GM18505 (cell line): ENCODE measurements around the gene LPAR2.
"Not testable (repeated sequence)": the region's sequence is repeated elsewhere in the genome, so short reads cannot be mapped to it uniquely, and the experiment has no call there.

Experiments
- ATAC-seq: cut with Tn5 transposase; IDR thresholded peaks from one replicate; pipeline ENCODE4 v1.9.1; 2021; ENCODE audit not compliant: unreplicated experiment
- POLR2A ChIP-seq: IDR thresholded peaks from 4 replicates; pipeline ENCODE4 v1.6.1; 2011; ENCODE audit warnings: borderline replicate concordance; ENCODE audit not compliant: insufficient read depth, insufficient read length; ENCODE audit errors: extremely low read depth

Gene LPAR2

GRCh38 chr19:19630062-19630414 is 2.0 kb upstream of the LPAR2 start:
- ATAC-seq = no peak
- TF ChIP-seq POLR2A = no peak

- ATAC-seq = peak; percentile 13
- TF ChIP-seq POLR2A = peak; percentile 4
Observed at GRCh38 chr19:19628501-19629134, 598 bp upstream of the LPAR2 start.

DNA sequence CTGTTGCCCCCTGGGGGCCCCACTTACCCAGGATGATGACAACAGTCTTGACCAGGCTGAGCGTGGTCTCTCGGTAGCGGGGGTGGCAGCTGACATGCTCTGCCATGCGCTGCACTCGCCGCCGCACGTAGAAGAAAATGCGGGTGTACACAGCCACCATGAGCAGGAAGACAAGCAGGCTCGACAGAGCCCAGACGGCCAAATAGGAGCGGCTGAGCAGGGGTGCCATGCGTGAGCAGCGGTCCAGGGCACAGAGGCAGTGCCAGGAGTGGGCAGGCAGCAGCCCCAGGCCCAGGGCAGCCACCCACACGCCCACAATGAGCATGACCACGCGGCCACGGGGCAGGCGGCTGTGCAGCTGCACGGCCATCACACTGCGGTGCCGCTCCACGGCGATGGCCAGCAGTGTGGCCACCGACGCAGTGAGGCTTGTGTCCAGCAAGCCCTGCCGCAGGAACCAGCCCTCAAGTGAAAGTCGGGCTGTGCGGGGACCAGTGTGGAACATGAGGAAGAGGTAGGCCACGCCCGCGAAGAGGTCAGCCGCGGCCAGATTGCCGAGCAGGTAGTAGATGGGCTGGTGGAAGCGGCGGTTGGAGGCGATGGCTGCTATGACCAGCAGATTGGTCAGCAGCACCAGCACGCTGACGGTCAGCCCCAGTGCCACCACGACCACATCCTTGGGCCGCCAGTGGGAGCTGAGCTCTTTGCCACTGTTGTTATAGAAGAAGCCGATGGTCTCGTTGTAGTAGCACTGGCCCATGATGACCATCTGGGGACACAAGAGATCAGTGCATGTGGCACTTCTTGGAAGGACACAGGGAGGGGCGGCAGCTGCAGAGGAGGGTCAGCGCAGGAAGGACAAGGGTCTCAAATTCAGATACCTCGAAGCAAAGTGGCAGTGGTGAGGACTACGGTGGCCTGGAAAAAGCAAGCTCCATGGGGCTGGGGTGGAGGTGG is 1.2 kb downstream of the LPAR2 start:
- ATAC-seq = no peak
- TF ChIP-seq POLR2A = no peak

GRCh38 chr19:19624032-19624570 is 3.9 kb downstream of the LPAR2 start:
- no peak for ATAC-seq
- TF ChIP-seq POLR2A = no peak

- TF ChIP-seq POLR2A = no peak
- ATAC-seq = no peak
Observed at GRCh38 chr19:19623383-19623782, 4.6 kb downstream of the LPAR2 start.

- no peak for TF ChIP-seq POLR2A
- ATAC-seq = no peak
Observed at GRCh38 chr19:19619849-19620210, 8.2 kb downstream of the LPAR2 start.

DNA sequence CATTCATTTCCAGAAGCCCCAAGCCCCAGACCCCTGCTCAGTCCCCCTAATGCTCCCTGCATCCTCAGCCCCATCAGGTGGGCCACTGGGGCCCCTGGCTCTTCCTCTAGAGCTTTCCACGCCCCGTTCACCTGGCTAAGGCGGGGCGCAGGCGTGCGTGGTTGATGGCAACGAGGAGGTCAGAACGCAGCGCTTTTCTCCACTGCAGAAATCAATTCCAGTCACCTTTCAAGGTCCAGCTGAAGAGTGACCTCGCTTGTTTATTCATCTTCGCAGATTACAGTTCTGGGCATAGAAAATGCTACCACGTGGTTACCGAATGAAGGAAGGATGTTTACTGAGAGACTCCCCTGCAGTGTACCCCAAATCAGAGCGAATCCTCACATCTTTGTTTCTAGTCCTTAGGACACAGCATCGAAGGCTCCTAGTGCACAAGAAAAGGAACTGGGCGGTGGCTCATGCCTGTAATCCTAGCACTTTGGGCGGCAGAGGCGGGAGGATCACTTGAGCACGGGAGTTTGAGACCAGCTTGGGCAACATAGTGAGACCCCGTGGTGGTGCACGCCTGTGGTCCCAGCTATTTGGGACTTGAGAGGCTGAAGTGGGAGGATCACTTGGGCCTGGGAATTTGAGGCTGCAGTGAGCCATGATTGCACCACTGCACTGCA is 8.7 kb downstream of the LPAR2 start:
- no peak for TF ChIP-seq POLR2A

DNA sequence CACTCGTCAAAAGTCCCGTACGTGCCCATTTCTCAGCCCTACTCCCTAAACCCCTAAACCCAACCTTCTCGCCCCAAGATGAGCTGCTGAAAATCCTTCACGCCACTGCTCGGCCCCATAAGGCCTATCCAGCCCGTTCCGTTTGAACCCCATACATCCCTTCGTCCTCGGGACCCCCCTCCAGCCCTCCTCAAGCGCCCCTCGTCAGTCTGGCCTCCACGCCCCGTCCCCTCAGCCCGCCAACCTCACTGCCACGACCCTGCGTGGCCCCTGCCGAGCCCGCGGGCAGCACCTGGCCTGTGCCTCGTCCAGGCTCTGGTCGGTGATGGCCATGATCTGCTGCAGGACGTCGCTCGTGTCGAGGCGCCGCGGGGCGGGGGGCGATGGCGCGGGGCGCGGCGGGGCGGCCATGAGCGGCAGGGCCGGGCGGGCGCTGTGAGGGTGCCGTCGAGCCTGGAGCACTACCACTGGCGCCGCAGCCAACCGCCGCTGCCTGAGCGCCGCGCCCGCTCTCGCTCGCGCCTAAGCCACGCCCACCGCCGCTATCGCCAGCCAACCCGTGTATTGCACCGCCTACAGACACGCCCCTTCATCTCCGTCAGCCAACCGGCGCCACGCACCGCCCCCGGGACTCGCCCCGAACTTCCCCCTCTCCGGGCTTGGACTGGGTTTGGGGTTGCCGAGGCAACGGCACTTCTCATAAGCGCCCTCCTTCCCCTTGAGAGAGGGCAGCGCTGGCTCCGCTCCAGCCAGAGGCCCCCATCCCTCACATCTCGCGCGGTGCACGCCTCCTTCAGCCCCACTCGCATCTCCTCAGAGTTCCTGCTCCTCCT is 9.6 kb downstream of the LPAR2 start, which contains the start of gene PBX4:
Gene PBX4 (minus strand): TSS at position 469 of the 833 bp plus-strand sequence. CDS start 58 bp downstream, at position 411.
- peak; percentile 96 for ATAC-seq

More for the DNA sequence above, 8.7 kb downstream of the LPAR2 start:
- no peak for ATAC-seq

GRCh38 chr19:19615086-19615485 is 12.9 kb downstream of the LPAR2 start:
- no peak for TF ChIP-seq POLR2A

More for the DNA sequence above, 9.6 kb downstream of the LPAR2 start, which contains the start of gene PBX4:
- TF ChIP-seq POLR2A = peak; percentile 56

DNA sequence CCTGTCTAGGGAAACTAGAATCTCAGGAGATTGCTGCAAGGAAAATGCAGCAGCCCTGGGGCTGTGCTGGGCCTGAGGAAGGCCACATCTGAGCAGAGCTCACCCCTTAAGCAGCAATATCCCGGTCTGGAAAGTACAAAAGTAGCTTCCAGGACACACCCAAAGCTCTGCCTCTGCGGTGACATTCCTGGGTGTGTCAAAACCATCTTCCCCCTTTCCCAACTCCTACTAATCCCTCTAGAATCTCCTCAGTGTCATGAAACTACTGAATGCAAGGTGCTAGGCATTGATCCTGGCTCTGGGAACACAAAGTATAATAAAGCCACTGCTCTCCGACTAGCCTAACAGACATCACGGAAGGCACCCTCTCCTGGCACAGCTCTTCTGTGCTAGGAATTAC is 14.5 kb downstream of the LPAR2 start:
- ATAC-seq = no peak
- TF ChIP-seq POLR2A = no peak

More at GRCh38 chr19:19615086-19615485, 12.9 kb downstream of the LPAR2 start:
- ATAC-seq = no peak

- no peak for TF ChIP-seq POLR2A
- ATAC-seq = no peak
Observed at GRCh38 chr19:19610376-19611202, 17.4 kb downstream of the LPAR2 start.

DNA sequence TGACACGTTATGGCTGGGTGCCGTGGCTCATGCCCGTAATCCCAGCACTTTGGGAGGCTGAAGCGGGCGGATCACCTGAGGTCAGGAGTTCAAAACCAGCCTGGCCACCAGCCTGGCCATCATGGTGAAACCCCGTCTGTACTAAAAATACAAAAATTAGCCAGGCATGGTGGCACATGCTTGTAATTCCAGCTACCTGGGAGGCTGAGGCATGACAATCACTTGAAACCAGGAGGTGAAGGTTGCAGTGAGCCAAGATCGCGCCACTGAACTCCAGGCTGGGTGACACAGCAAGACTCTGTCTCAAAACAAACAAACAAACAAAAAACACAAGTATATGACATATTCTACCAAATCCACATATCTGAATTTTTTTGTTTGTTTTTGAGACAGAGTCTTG is 21.3 kb downstream of the LPAR2 start:
- ATAC-seq = not testable (repeated sequence)

- ATAC-seq = no peak
- no peak for TF ChIP-seq POLR2A
Observed at GRCh38 chr19:19606021-19606420, 22.0 kb downstream of the LPAR2 start.
